Adrenal gland (tissue), 12 donors: ENCODE measurements around the gene XYLB. TPM values are rescaled to one million over a fixed set of nuclear protein-coding genes. Genes with fewer than 3 reads are reported as not detected.
A peak's percentile ranks its signal among the peaks of the same experiment; 100 is the strongest.

Source experiments
- DNase-seq, 7 donors: peaks; one replicate each; pipeline ENCODE4 v3.0.0-alpha.2; 2019 to 2020
- H3K27ac ChIP-seq, 5 donors: fragments of 200-600 bp; sonication (generic) in 4 of 5; 1 replicate in 3 of 5; 2 replicates in 2 of 5; pipeline versions ENCODE4 v1.5.1 to v1.8.0; 2016 to 2020; ENCODE audit warnings: mild to moderate bottlenecking in 1 of 5
- H3K27me3 ChIP-seq: fragments of 200-600 bp; 2 replicates; pipeline ENCODE4 v1.8.0; 2021
- H3K36me3 ChIP-seq, 2 donors: fragments of 200-600 bp; replicated peaks in 1 of 2; 1 replicate in 1 of 2; 2 replicates in 1 of 2; pipeline versions ENCODE4 v1.5.1 to v1.8.0; 2018 to 2022
- H3K4me1 ChIP-seq, 2 donors: fragments of 200-600 bp; replicated peaks in 1 of 2; 1 replicate in 1 of 2; 2 replicates in 1 of 2; pipeline versions ENCODE4 v1.5.1 to v1.8.0; 2018 to 2021
- H3K4me3 ChIP-seq, 4 donors: fragments of 200-600 bp; sonication (generic) in 3 of 4; one replicate each; pipeline ENCODE4 v1.5.1; 2016 to 2018
- H3K9me3 ChIP-seq, 3 donors: fragments of 200-600 bp; sonication (generic) in 1 of 3; replicated peaks in 1 of 3; 1 replicate in 2 of 3; 2 replicates in 1 of 3; pipeline versions ENCODE4 v1.5.1 to v1.8.0; 2016 to 2021
- POLR2A ChIP-seq, 2 donors: fragments of 450-650 bp; IDR thresholded peaks; one replicate each; pipeline ENCODE4 v1.6.1; 2017; ENCODE audit warnings: antibody characterized with exemption in 2 of 2, mild to moderate bottlenecking in 2 of 2, moderate library complexity in 1 of 2
- WGBS, 4 donors: extraction: QIAGEN DNeasy Blood & Tissue Kit in 2 of 4; methylation state at CpG; one replicate each; pipeline versions ENCODE4 v1.1.5 to v1.1.7; 2013 to 2017; 5-methylcytosine and 5-hydroxymethylcytosine counted together
- intact Hi-C, 2 donors: fragments of 100-400 bp; cut with DNase I; formaldehyde crosslinking; loops; one replicate each; pipeline versions ENCODE4 v1.14.1 to v1.15.0; 2022 to 2023
- polyA plus RNA-seq, 3 donors: library from polyadenylated mRNA; stranded (reverse); fragments of 200-250 nt in 2 of 3; fragments of 350-450 nt in 1 of 3; fragmentation: Illumina TruSeq in 1 of 3; extraction: RNeasy Lipid Tissue Mini Kit (QIAGEN cat#74804) in 1 of 3; gene quantifications; one replicate each; pipeline ENCODE4 v1.2.3, GENCODE V29; 2013 to 2014
- total RNA-seq, 9 donors: library from RNA; depleted of rRNA in 4 of 9; stranded (reverse); fragments of >200 nt in 4 of 9; fragments of 120-200 nt in 1 of 9; fragmentation: NEBNext Ultra II Directional in 1 of 9; extraction: Animal tissue kit (Norgen Biotek cat#: 25700) in 1 of 9; gene quantifications; one replicate each; pipeline versions ENCODE4 v1.1.0 to v1.2.4, GENCODE V29; 2013 to 2023
- TF ChIP-seq, protein P1 (sequence below), 6 experiments: fragments of 450-650 bp in 4 of 6; fragments of 200-600 bp in 2 of 6; sonication (generic) in 1 of 6; IDR thresholded peaks; 1 replicate in 5 of 6; 2 replicates in 1 of 6; pipeline versions ENCODE4 v1.5.1 to v1.8.0; 2016 to 2021; ENCODE audit warnings: antibody characterized with exemption in 6 of 6, mild to moderate bottlenecking in 2 of 6, moderate library complexity in 1 of 6
- donor health status: healthy with polysubstance abuse.
- donor health status: Bipolar disorder and iron deficiency.
- donor health status: DM: yes; HTN: yes; CAD: no.
- donor health status: DM: no; HTN: no; CAD: no.
- donor health status: DM: no; HTN: no; CAD: no.
- donor health status: DM: yes; HTN: yes; CAD: no.

Gene XYLB
- total and polyA plus RNA-seq, 12 donors = 1.5 to 14.9 (median 7.5) TPM

DNA sequence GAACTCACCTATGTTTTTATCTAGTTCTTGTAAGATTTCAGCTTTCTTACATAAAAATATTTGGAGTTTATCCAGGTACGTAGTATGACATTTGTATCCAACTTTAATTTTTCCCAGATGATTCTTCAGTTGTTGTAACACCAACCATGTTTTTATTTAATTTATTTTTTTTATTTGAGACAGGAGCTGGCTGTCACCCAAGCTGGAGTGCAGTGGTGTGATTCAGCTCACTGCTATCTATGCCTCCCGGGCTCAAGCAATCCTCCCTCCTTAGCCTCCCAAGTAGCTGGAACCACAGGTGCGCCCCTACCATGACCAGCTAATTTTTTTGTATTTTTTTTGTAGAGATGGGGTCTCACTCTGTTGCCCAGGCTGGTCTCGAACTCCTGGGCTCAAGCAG is 6.6 kb downstream of the XYLB start:
- TF ChIP-seq, protein P1, sequence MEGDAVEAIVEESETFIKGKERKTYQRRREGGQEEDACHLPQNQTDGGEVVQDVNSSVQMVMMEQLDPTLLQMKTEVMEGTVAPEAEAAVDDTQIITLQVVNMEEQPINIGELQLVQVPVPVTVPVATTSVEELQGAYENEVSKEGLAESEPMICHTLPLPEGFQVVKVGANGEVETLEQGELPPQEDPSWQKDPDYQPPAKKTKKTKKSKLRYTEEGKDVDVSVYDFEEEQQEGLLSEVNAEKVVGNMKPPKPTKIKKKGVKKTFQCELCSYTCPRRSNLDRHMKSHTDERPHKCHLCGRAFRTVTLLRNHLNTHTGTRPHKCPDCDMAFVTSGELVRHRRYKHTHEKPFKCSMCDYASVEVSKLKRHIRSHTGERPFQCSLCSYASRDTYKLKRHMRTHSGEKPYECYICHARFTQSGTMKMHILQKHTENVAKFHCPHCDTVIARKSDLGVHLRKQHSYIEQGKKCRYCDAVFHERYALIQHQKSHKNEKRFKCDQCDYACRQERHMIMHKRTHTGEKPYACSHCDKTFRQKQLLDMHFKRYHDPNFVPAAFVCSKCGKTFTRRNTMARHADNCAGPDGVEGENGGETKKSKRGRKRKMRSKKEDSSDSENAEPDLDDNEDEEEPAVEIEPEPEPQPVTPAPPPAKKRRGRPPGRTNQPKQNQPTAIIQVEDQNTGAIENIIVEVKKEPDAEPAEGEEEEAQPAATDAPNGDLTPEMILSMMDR (IDR thresholded peaks at IDR 0.05) = no peak
- TF ChIP-seq POLR2A (IDR thresholded peaks at IDR 0.05) = no peak
- Histone ChIP-seq H3K9me3 (no peaks in the 10 kb centered on the region), H3K27ac (no peak overlapping the region), H3K36me3 (no peaks in the 10 kb centered on the region), H3K27me3 (no peaks in the 10 kb centered on the region), H3K4me1 (no peaks in the 10 kb centered on the region), H3K4me3 (no peak overlapping the region)
- intact Hi-C loops = no loop called here
- WGBS, 4 donors = 84 to 87% (median 85%) methylated on average over 4 of the region's 4 CpGs
- DNase-seq = peak in 3 of 7 donors; percentile 29 to 47 (median 33)

DNA sequence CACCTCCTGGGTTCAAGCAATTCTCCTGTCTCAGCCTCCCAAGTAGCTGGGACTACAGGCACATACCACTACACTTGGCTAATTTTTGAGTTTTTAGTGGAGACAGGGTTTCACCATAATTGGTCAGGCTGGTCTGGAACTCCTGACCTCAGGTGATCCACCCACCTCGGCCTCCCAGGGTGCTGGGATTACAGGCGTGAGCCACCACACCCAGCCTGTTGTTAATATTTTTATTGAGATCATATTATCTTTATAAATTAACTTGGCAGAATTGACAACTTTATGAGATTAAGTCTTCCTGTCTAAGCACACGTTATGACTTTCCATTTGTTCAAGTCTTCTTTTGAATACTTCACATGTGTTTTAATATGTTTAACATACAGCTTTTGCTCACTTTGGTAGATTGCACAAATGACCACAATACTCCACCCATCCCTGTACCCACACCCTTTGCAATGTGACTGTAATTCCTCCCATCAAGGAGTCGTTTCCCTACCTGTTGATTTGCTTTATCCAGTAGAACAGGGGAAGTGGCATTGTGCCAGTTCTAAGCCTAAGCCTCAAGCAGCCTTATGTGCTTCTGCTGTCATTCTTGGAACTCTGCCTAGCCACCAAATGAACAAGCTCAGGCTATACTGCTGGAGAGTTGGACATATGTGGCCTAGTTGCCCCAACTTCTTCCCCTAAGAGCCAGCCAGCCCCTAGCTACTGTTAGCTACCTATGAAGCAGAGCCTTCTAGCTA is 8.2 kb downstream of the XYLB start:
- TF ChIP-seq, protein P1 (IDR thresholded peaks at IDR 0.05) = no peak
- no peak for TF ChIP-seq POLR2A (IDR thresholded peaks at IDR 0.05)
- 84 to 87% (median 87%) methylated on average over 4 of the region's 4 CpGs for WGBS, 4 donors
- intact Hi-C loops = no loop called here

DNA sequence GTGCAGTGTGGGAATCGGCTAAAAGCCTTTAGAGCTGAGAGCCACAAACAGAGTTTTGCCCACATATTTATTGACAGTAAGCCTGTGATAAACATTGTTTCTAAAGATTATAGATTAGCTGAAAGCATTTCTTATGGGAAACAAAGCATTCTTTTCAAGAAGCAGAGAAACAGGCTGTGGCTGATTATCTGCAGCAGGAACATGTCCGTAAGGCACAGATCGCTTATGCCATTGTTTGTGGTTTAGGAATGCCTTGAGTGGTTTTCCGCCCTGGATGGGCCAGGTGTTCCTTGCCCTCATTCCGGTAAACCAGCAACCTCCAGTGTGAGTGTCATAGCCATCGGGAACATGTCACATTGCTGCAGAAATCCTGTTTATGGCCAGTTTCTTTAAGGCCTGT is 12.5 kb downstream of the XYLB start:
- intact Hi-C loops = no loop called here
- WGBS, 4 donors = 95 to 98% (median 97%) methylated on average over 6 of the region's 6 CpGs
- no peaks in the 10 kb centered on the region for H3K4me1 ChIP-seq
- no peaks in the 10 kb centered on the region for H3K36me3 ChIP-seq
- TF ChIP-seq, protein P1 (IDR thresholded peaks at IDR 0.05) = no peak
- TF ChIP-seq POLR2A (IDR thresholded peaks at IDR 0.05) = no peak
- no peak overlapping the region for H3K27ac ChIP-seq
- no peak for DNase-seq
- no peaks in the 10 kb centered on the region for H3K27me3 ChIP-seq
- H3K4me3 ChIP-seq = no peak overlapping the region
- H3K9me3 ChIP-seq = no peaks in the 10 kb centered on the region

More for the DNA sequence above, 8.2 kb downstream of the XYLB start:
- Histone ChIP-seq H3K27ac (no peak overlapping the region), H3K36me3 (no peaks in the 10 kb centered on the region), H3K27me3 (no peaks in the 10 kb centered on the region), H3K9me3 (no peaks in the 10 kb centered on the region), H3K4me1 (no peaks in the 10 kb centered on the region), H3K4me3 (no peak overlapping the region)
- DNase-seq = peak in 2 of 7 donors; percentile 10 to 48

DNA sequence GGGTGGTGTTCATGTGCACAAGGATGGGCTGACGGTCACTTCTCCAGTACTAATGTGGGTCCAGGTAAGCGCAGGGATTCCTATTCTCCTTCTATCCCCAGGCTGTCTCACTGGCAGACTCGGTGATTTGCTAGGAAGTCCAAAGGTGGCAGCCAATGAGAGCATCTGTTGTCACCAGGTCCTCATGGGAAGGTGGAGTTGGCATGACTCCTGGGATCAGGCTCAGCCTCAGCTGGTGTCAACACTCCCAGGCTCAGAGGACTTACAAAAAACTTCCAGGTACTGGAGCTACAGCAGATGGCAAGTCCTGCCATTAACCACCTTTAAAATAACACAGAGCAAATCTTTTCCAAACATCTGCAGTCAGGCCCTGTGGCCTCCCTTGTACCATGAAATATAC is 13.8 kb downstream of the XYLB start:
- intact Hi-C loops = no loop called here
- TF ChIP-seq POLR2A (IDR thresholded peaks at IDR 0.05) = no peak
- TF ChIP-seq, protein P1 (IDR thresholded peaks at IDR 0.05) = no peak
- Histone ChIP-seq H3K9me3 (no peaks in the 10 kb centered on the region), H3K36me3 (no peaks in the 10 kb centered on the region), H3K27ac (no peak overlapping the region), H3K27me3 (no peaks in the 10 kb centered on the region), H3K4me3 (no peak overlapping the region), H3K4me1 (no peaks in the 10 kb centered on the region)
- WGBS, 4 donors = 83 to 97% (median 93%) methylated on average over 1 to 3 of the region's 3 CpGs
- DNase-seq = no peak
